ENCODE results near the gene ELL. TPM values are rescaled to one million over a fixed set of nuclear protein-coding genes. Genes with fewer than 3 reads are reported as not detected.

The ELL gene
- polyA plus RNA-seq, 1 of the 3 experiments (the other 2 are of a cell fraction) = 7.4 TPM

DNA sequence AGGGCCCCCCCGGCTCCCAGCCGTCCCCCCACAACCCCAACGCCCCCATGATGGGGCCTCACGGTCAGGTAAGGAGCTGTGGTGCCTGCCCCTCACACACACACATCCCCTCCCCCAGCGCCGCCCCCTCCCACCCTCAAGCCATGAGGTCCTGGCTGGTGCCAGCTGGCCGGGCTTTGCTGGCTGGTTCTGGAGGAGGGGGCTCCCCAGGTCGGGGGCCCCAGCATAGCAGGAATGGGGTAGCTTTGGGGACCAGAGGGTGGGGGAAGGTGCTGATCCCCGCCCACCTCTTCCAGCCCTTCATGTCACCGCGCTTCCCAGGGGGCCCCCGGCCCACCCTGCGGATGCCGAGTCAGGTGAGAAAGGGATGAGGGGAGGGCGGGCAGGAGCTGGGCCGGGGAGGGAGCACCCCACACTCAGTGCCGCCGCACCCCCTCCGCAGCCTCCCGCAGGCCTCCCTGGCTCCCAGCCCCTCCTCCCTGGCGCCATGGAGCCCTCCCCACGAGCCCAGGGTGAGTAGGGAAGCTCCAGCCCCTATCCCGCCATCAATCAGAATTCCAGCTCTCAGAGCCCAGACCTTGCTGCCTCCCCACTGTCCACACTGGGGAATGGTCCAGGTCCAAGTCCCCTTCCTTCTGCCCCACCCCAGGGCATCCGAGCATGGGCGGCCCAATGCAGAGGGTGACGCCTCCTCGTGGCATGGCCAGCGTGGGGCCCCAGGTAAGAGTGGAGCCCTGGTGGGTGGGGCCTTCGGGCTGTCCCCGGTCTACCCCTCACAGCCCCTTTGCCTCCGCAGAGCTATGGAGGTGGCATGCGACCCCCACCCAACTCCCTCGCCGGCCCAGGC lies 90.3 kb downstream of the ELL start:
- Histone ChIP-seq H3K4me3 (ENCODE audit: low read depth in 2 of 2, low read length in 1 of 2) (no peak overlapping the region), H3K27me3 (ENCODE audit: insufficient read depth) (no peaks in the 10 kb centered on the region), H3K36me3 (replicated peaks in 1 of 2; ENCODE audit: control insufficient read depth in 1 of 2, insufficient read depth in 2 of 2, low read length in 1 of 2) (peaks cover 0 to 11% of the 10 kb centered on the region in 2 experiments), H3K79me2 (ENCODE audit: insufficient read depth) (peaks cover 7% of the 10 kb centered on the region; the same call in 1 of the 2 replicates), H3F3A (replicated peaks; ENCODE audit: insufficient read depth) (peaks cover 5% of the 10 kb centered on the region), H4K20me1 (ENCODE audit: insufficient read depth) (peaks cover under 1% of the 10 kb centered on the region; the same call in 1 of the 2 replicates), H2AFZ (ENCODE audit: low read depth) (no peak overlapping the region), H3K4me2 (no peak overlapping the region), H3K4me1 (ENCODE audit: control insufficient read depth in 1 of 2, insufficient read depth in 2 of 2, low read depth in 1 of 2, low read length in 1 of 2) (peaks cover 15 to 58% of the 10 kb centered on the region in 2 experiments; a peak in 2 of 4 replicates), H3K27ac (ENCODE audit: low read depth in 2 of 2, low read length in 1 of 2) (no peak overlapping the region; a peak in 1 of 4 replicates), H3K9ac (no peak overlapping the region), H3K9me3 (no peaks in the 10 kb centered on the region), H3K9me2 (no peaks in the 10 kb centered on the region)
- ChIA-PET CTCF (interaction anchor here (0.8 to 1.5 kb wide), 5 partner anchors 8 to 45 kb away, joined by 3 to 5 read pairs (median 3); partner anchors contain the start of genes GDF15 and SSBP4), POLR2A (interaction anchor here (1.6 kb wide), 1 partner anchor 150 kb away, joined by 4 read pairs; the partner anchor contains the start of gene JUND)
- WGBS (ENCODE audit: low lambda C conversion rate) = 91% methylated on average over 11 of the region's 34 CpGs
- no peak for DNase-seq
- TF ChIP-seq, protein P1, sequence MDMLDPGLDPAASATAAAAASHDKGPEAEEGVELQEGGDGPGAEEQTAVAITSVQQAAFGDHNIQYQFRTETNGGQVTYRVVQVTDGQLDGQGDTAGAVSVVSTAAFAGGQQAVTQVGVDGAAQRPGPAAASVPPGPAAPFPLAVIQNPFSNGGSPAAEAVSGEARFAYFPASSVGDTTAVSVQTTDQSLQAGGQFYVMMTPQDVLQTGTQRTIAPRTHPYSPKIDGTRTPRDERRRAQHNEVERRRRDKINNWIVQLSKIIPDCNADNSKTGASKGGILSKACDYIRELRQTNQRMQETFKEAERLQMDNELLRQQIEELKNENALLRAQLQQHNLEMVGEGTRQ (IDR thresholded peaks at IDR 0.05; ENCODE audit: borderline replicate concordance, low read depth, low read length) = no peak
- TF ChIP-seq NRF1 (IDR thresholded peaks at IDR 0.05; ENCODE audit: low read depth, low read length) = no peak
- TF ChIP-seq PBX3 (IDR thresholded peaks at IDR 0.05) = no peak
- no peak for TF ChIP-seq EP300 (IDR thresholded peaks at IDR 0.05; ENCODE audit: borderline replicate concordance in 1 of 2, low read depth in 1 of 2, low read length in 1 of 2)
- no peak for TF ChIP-seq TCF12 (IDR thresholded peaks at IDR 0.05)
- TF ChIP-seq YY1 (IDR thresholded peaks at IDR 0.05; ENCODE audit: low read depth) = no peak
- TF ChIP-seq FOXJ3 (CRISPR knock-in tag; IDR thresholded peaks at IDR 0.05) = no peak
- TF ChIP-seq NFIC (IDR thresholded peaks at IDR 0.05; ENCODE audit: borderline replicate concordance) = no peak
- no peak for TF ChIP-seq RCOR1 (IDR thresholded peaks at IDR 0.05; ENCODE audit: low read length)
- TF ChIP-seq REST (IDR thresholded peaks at IDR 0.05; ENCODE audit: low read depth, low read length) = no peak
- no peak for TF ChIP-seq JUND (IDR thresholded peaks at IDR 0.05)
- TF ChIP-seq GATA2 (CRISPR knock-in tag; IDR thresholded peaks at IDR 0.05) = no peak
- TF ChIP-seq MEF2A (IDR thresholded peaks at IDR 0.05; ENCODE audit: borderline replicate concordance, low read depth) = no peak
- TF ChIP-seq, protein P2, sequence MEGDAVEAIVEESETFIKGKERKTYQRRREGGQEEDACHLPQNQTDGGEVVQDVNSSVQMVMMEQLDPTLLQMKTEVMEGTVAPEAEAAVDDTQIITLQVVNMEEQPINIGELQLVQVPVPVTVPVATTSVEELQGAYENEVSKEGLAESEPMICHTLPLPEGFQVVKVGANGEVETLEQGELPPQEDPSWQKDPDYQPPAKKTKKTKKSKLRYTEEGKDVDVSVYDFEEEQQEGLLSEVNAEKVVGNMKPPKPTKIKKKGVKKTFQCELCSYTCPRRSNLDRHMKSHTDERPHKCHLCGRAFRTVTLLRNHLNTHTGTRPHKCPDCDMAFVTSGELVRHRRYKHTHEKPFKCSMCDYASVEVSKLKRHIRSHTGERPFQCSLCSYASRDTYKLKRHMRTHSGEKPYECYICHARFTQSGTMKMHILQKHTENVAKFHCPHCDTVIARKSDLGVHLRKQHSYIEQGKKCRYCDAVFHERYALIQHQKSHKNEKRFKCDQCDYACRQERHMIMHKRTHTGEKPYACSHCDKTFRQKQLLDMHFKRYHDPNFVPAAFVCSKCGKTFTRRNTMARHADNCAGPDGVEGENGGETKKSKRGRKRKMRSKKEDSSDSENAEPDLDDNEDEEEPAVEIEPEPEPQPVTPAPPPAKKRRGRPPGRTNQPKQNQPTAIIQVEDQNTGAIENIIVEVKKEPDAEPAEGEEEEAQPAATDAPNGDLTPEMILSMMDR (IDR thresholded peaks at IDR 0.05) = no peak
- no peak for TF ChIP-seq SMC3 (IDR thresholded peaks at IDR 0.05; ENCODE audit: low read depth, low read length)
